Neural cell (in vitro differentiated cells): Measurements from ENCODE around the gene S1PR2.
"Not testable (repeated sequence)": the region's sequence is repeated elsewhere in the genome, so short reads cannot be mapped to it uniquely, and the experiment has no call there.

ENCODE experiments used
- EP300 ChIP-seq: fragments of 450-650 bp; conservative IDR thresholded peaks from 2 replicates; pipeline ENCODE4 v1.6.1; 2014; ENCODE audit warnings: antibody characterized with exemption, mild to moderate bottlenecking, moderate library complexity; ENCODE audit not compliant: poor library complexity, severe bottlenecking
- TF ChIP-seq, protein P1 (sequence below): IDR thresholded peaks from 2 replicates; pipeline ENCODE4 v1.6.1; 2012; ENCODE audit warnings: borderline replicate concordance

DNA sequence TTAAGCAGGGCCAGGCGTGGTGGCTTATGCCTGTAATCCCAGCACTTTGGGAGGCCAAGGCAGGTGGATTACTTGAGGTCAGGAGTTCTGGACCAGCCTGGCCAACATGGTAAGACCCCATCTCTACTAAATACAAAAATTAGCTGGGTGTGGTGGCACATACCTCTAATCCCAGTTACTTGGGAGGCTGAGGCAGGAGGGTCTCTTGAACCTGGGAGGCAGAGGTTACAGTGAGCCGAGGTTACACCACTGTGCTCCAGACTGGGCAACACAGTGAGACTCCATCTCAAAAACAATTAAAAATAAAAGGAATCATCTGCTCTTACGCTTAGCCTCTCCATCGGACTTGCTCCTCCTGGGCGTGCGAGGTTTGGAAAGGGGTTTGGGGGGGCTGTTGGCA is 51.1 kb downstream of the S1PR2 start:
- TF ChIP-seq EP300, result not testable (repeated sequence)
- TF ChIP-seq, protein P1, sequence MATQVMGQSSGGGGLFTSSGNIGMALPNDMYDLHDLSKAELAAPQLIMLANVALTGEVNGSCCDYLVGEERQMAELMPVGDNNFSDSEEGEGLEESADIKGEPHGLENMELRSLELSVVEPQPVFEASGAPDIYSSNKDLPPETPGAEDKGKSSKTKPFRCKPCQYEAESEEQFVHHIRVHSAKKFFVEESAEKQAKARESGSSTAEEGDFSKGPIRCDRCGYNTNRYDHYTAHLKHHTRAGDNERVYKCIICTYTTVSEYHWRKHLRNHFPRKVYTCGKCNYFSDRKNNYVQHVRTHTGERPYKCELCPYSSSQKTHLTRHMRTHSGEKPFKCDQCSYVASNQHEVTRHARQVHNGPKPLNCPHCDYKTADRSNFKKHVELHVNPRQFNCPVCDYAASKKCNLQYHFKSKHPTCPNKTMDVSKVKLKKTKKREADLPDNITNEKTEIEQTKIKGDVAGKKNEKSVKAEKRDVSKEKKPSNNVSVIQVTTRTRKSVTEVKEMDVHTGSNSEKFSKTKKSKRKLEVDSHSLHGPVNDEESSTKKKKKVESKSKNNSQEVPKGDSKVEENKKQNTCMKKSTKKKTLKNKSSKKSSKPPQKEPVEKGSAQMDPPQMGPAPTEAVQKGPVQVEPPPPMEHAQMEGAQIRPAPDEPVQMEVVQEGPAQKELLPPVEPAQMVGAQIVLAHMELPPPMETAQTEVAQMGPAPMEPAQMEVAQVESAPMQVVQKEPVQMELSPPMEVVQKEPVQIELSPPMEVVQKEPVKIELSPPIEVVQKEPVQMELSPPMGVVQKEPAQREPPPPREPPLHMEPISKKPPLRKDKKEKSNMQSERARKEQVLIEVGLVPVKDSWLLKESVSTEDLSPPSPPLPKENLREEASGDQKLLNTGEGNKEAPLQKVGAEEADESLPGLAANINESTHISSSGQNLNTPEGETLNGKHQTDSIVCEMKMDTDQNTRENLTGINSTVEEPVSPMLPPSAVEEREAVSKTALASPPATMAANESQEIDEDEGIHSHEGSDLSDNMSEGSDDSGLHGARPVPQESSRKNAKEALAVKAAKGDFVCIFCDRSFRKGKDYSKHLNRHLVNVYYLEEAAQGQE, result not testable (repeated sequence)
